NB4 (cell line): ENCODE data around the gene GPR139.

ENCODE experiments used
- CTCF ChIP-seq: IDR thresholded peaks from one replicate; pipeline ENCODE4 v1.5.1; 2012; ENCODE audit warnings: low read depth, low read length
- MAX ChIP-seq: IDR thresholded peaks from 2 replicates; pipeline ENCODE4 v1.6.1; 2011; ENCODE audit warnings: low read depth, low read length
- MYC ChIP-seq: IDR thresholded peaks from 2 replicates; pipeline ENCODE4 v1.6.1; 2011; ENCODE audit warnings: low read depth, low read length
- POLR2A ChIP-seq: IDR thresholded peaks from 2 replicates; pipeline ENCODE4 v1.6.1; 2011; ENCODE audit warnings: mild to moderate bottlenecking; ENCODE audit not compliant: insufficient read length; ENCODE audit errors: extremely low read depth

- TF ChIP-seq CTCF (no peak), MAX (no peak), POLR2A (no peak), MYC (no peak)
Measured at GRCh38 chr16:20102521-20102920, 28.8 kb upstream of the GPR139 start.
